Ovary (tissue), 9 donors: ENCODE measurements around the gene VASN. TPM values are rescaled to one million over a fixed set of nuclear protein-coding genes. Genes with fewer than 3 reads are reported as not detected.
A peak's percentile ranks its signal among the peaks of the same experiment; 100 is the strongest.

ENCODE experiments used
- DNase-seq, 5 donors: peaks; one replicate each; pipeline ENCODE4 v3.0.0-alpha.2; 2019 to 2020
- H3K27ac ChIP-seq, 2 donors: fragments of 200-600 bp; one replicate each; pipeline versions ENCODE4 v1.5.1 to v1.8.0; 2019 to 2022
- H3K27me3 ChIP-seq: fragments of 200-600 bp; one replicate; pipeline ENCODE4 v1.8.0; 2022
- H3K36me3 ChIP-seq: fragments of 200-600 bp; sonication (generic); one replicate; pipeline ENCODE4 v1.5.1; 2019
- H3K4me1 ChIP-seq: one replicate; pipeline ENCODE4 v1.8.1; 2013; ENCODE audit warnings: mild to moderate bottlenecking, moderate library complexity; ENCODE audit not compliant: insufficient read depth
- H3K4me3 ChIP-seq: fragments of 200-600 bp; sonication (generic); one replicate; pipeline ENCODE4 v1.5.1; 2017
- H3K9me3 ChIP-seq, 2 donors: fragments of 200-600 bp in 1 of 2; sonication (generic) in 1 of 2; one replicate each; pipeline versions ENCODE4 v1.5.1 to v1.8.1; 2013 to 2019; ENCODE audit warnings: mild to moderate bottlenecking in 1 of 2, moderate library complexity in 1 of 2
- CTCF ChIP-seq, 3 donors: fragments of 450-650 bp in 2 of 3; fragments of 200-600 bp in 1 of 3; IDR thresholded peaks; one replicate each; pipeline versions ENCODE4 v1.5.1 to v1.8.0; 2016 to 2022; ENCODE audit warnings: antibody characterized with exemption in 3 of 3, mild to moderate bottlenecking in 1 of 3
- EP300 ChIP-seq: sonication (generic); formaldehyde crosslinking; IDR thresholded peaks from one replicate; pipeline ENCODE4 v1.6.1; 2017; ENCODE audit warnings: antibody characterized with exemption
- POLR2A ChIP-seq: fragments of 450-650 bp; IDR thresholded peaks from one replicate; pipeline ENCODE4 v1.6.1; 2017; ENCODE audit warnings: antibody characterized with exemption, mild to moderate bottlenecking, moderate library complexity
- WGBS, 3 donors: extraction: QIAGEN DNeasy Blood & Tissue Kit in 1 of 3; methylation state at CpG; one replicate each; pipeline versions ENCODE4 v1.1.5 to v1.1.7; 2013 to 2017; 5-methylcytosine and 5-hydroxymethylcytosine counted together
- intact Hi-C, 4 donors: fragments of 100-400 bp; cut with DNase I; formaldehyde crosslinking; loops; one replicate each; pipeline versions ENCODE4 v1.11.0 to v1.15.1; 2022 to 2023
- polyA plus RNA-seq, 2 donors: library from polyadenylated mRNA; stranded (reverse); fragments of 200-250 nt in 1 of 2; fragments of 350-450 nt in 1 of 2; fragmentation: Illumina TruSeq in 1 of 2; extraction: RNeasy Lipid Tissue Mini Kit (QIAGEN cat#74804) in 1 of 2; gene quantifications; one replicate each; pipeline ENCODE4 v1.2.3, GENCODE V29; 2013 to 2014
- total RNA-seq, 7 donors: library from RNA; depleted of rRNA in 2 of 7; stranded (reverse); fragments of >200 nt in 2 of 7; fragmentation: NEBNext Ultra II Directional in 3 of 7; extraction: Animal tissue kit (Norgen Biotek cat#: 25700) in 3 of 7; gene quantifications; one replicate each; pipeline versions ENCODE4 v1.1.0 to v1.2.4, GENCODE V29; 2016 to 2023
- donor health status: DM: no; HTN: no; CAD: no; lungs with moderate emphysema.
- donor health status: DM: no; HTN: no; CAD: no.
- donor health status: Bipolar disorder and iron deficiency.
- donor health status: DM: yes; HTN: yes; CAD: no.
- donor health status: DM: no; HTN: no; CAD: no.
- donor health status: DM: yes; HTN: yes; CAD: no.

Gene VASN
- total and polyA plus RNA-seq, 9 donors: 2.4 to 49.5 (median 43.5) TPM

GRCh38 chr16:4362476-4363135 lies 9.0 kb upstream of the VASN start:
- Histone ChIP-seq H3K36me3 (no peaks in the 10 kb centered on the region), H3K27me3 (no peaks in the 10 kb centered on the region), H3K27ac (no peak overlapping the region), H3K4me1 (no peaks in the 10 kb centered on the region), H3K4me3 (no peak overlapping the region), H3K9me3 (no peaks in the 10 kb centered on the region)
- TF ChIP-seq POLR2A (no peak), CTCF (IDR thresholded peaks at IDR 0.05) (no peak), EP300 (no peak)
- WGBS, 3 donors: 91 to 92% (median 91%) methylated on average over 19 of the region's 19 CpGs
- DNase-seq: peak in 1 of 5 donors; percentile 25
- intact Hi-C loops: no loop called here

- TF ChIP-seq CTCF (IDR thresholded peaks at IDR 0.05) (no peak), POLR2A (no peak), EP300 (no peak)
- Histone ChIP-seq H3K4me1 (peaks cover 7% of the 10 kb centered on the region), H3K36me3 (no peaks in the 10 kb centered on the region), H3K27ac (no peak overlapping the region), H3K4me3 (no peak overlapping the region), H3K27me3 (no peaks in the 10 kb centered on the region), H3K9me3 (no peaks in the 10 kb centered on the region)
- peak in 1 of 5 donors; percentile 47 for DNase-seq
- intact Hi-C loops: no loop called here
- WGBS, 3 donors: 91 to 92% (median 91%) methylated on average over 32 to 37 of the region's 37 CpGs
Measured at GRCh38 chr16:4364196-4365013, 7.2 kb upstream of the VASN start.

- Histone ChIP-seq H3K9me3 (no peaks in the 10 kb centered on the region), H3K36me3 (no peaks in the 10 kb centered on the region), H3K4me3 (no peak overlapping the region), H3K27ac (no peak overlapping the region), H3K27me3 (no peaks in the 10 kb centered on the region), H3K4me1 (peaks cover 13% of the 10 kb centered on the region)
- 92 to 97% (median 95%) methylated on average over 10 of the region's 10 CpGs for WGBS, 3 donors
- no peak for DNase-seq
- intact Hi-C loops: no loop called here
- TF ChIP-seq EP300 (no peak), POLR2A (no peak), CTCF (IDR thresholded peaks at IDR 0.05) (no peak)
Measured at GRCh38 chr16:4365014-4365406, 6.6 kb upstream of the VASN start.

- no peak overlapping the region for H3K27ac ChIP-seq
- no peak for TF ChIP-seq EP300
- TF ChIP-seq POLR2A: no peak
- TF ChIP-seq CTCF (IDR thresholded peaks at IDR 0.05): no peak
- WGBS, 3 donors: 92 to 96% (median 95%) methylated on average over 12 of the region's 12 CpGs
- H3K4me3 ChIP-seq: no peak overlapping the region
- no peaks in the 10 kb centered on the region for H3K9me3 ChIP-seq
- no peaks in the 10 kb centered on the region for H3K27me3 ChIP-seq
- no peaks in the 10 kb centered on the region for H3K36me3 ChIP-seq
- DNase-seq: peak in 1 of 5 donors; percentile 25
- H3K4me1 ChIP-seq: peaks cover 17% of the 10 kb centered on the region
- intact Hi-C loops: no loop called here
Measured at GRCh38 chr16:4365615-4366014, 6.0 kb upstream of the VASN start.
